Measurements from ENCODE around the gene IFNA6.
"Not testable (repeated sequence)": the region's sequence is repeated elsewhere in the genome, so short reads cannot be mapped to it uniquely, and the experiment has no call there.

Gene IFNA6

GRCh38 chr9:21350787-21351186 is at the start of gene IFNA6:
Gene IFNA6 (minus strand): TSS chr9:21350887. CDS start chr9:21350887, 0 bp downstream.
- no peak for DNase-seq

GRCh38 chr9:21399956-21400355 is 49.3 kb upstream of the IFNA6 start:
- no peak for DNase-seq

DNA sequence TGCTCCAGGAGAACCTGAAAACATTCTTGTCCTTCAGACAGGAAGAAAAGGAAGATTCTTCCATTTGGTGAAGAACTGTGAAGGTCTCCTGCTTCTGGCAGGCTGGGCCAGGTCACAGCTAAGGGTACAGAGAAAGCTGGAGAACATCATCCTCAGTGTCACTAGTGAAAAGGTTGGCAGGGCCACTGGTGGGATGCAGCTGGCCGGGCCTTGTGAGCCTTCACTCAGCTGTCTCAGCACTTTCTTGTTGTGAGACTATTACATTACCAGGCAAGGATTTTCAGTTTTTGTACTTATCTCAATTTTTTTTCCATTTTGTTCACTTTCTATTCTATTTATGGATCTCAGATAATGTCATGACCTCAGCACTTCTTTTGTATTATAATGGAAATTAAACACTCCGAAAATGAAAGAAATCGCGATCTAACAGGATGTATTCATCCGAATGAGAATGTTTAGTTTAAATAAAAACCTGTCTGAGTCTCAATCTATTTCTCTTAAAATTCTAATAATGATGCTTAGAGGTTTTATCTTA is 48.3 kb upstream of the IFNA6 start:
- DNase-seq = no peak

- peak; percentile 68 for DNase-seq
Observed at GRCh38 chr9:21395778-21396717, 45.4 kb upstream of the IFNA6 start.

- peak; percentile 67 for DNase-seq
Observed at GRCh38 chr9:21392270-21392669, 41.6 kb upstream of the IFNA6 start.

DNA sequence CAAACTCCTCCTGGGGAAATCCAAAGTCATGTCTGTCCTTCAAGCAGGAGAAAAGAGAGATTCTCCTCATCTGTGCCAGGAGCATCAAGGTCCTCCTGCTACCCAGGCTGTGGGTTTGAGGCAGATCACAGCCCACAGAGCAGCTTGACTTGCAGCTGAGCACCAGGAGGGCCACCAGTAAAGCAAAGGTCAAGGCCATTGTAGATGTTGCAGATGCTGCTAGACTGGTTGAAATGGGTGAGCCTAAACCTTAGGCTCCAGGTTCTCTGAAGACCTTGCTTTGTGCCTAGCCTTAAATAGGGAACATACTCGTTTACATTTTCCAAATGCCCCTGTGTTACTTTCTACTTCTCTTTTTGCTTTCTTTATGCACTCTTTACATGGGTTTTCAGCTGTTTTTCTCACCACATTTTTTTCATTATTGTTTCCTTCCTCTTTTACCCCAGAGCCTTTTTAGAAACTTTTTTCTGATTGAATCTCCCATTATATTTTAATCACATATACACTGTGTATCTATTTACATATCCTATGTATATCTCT is 34.5 kb upstream of the IFNA6 start, which contains the start of gene IFNA2:
Gene IFNA2, minus strand, starts transcription at position 268 of the 540 bp plus-strand sequence. Its CDS starts 69 bp downstream, at position 199.
- no peak for DNase-seq

GRCh38 chr9:21383627-21384026 is 32.9 kb upstream of the IFNA6 start:
- DNase-seq = no peak

DNA sequence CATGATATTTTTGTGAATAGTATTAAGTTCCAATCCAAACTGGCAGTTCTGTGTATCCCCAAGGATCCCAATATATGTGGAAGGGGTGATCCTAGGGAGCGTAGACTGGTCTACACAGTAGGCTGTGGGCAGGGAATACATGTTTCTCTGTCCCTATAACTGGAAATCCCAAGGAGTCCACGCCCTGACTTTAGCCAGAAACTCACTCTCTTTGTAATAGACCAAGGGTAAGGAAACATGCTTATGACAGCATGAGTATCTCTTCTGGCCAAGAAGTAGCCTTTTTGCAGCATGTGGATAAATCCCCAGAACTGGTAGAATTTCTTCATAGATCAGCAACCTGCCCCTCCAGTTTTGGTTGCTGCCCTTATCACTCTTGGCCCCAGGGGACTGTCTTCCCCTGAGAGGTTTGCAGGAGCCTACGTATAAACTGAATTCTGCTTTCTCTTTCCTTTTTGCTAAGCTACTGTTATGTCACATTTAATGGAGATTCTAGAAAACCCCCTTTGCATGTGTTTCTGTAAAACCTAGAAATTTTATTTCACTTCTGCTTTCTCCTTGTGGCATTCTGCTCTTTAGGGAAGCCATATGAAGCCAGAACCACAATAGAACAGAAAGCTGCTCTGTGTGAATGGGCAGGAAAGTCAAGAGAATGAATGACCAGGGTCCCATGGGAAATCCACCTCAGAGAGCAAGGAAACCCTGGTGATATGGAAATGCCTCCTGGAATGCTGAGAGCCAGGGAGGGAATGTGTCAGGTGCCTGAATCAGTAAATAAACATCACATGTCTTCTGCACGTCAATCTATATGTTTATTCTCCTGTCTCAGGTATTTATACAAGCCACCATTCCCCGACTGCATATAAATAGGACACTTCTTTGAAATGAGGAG is 31.0 kb upstream of the IFNA6 start:
- peak; percentile 89 for DNase-seq

DNA sequence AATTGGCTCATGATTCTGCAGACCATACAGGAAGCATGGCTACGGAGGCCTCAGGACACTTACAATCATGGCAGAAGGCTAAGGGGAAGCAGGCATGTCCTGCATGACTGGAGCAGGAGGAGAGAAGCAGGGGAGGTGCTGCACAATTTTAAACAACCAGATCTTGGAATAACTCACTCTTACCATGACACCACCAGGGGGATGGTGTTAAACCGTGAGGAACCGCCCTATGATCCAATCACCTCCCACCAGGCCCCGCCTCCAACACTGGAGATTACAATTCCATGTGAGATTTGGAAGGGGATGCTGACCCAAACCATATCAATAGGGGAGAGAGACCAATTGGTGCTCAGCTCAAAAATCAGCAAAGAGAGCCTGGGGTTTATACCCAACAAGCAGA is 20.8 kb upstream of the IFNA6 start:
- DNase-seq = not testable (repeated sequence)

- no peak for DNase-seq
Observed at GRCh38 chr9:21367957-21368356, 17.3 kb upstream of the IFNA6 start, which contains the start of gene IFNA13. Gene IFNA13 (minus strand): TSS chr9:21368057. CDS start chr9:21368010, 47 bp downstream.

DNA sequence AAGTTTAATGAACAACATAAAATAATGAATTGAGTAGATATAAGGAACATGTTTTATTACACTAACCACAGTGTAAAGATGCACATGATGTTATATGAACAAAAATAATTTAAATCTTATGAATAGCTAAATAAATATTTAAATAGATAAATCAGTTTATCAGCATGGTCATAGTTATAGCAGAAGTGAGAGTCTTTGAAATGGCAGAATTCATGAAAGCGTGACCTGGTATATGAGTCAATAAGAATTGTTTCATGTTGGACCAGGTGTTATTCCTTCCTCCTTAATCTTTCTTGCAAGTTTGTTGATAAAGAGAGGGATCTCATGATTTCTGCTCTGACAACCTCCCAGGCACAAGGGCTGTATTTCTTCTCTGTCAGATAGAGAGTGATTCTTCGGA is 16.5 kb upstream of the IFNA6 start:
- DNase-seq = not testable (repeated sequence)

- DNase-seq = no peak
Observed at GRCh38 chr9:21362287-21362686, 11.6 kb upstream of the IFNA6 start.

GRCh38 chr9:21357479-21358460 is 7.1 kb upstream of the IFNA6 start:
- no peak for DNase-seq

GRCh38 chr9:21348430-21348970 is 2.2 kb downstream of the IFNA6 start:
- no peak for DNase-seq

GRCh38 chr9:21340735-21341134 is 10.0 kb downstream of the IFNA6 start:
- DNase-seq = no peak

- DNase-seq = peak; percentile 51
Observed at GRCh38 chr9:21336457-21336856, 14.2 kb downstream of the IFNA6 start.

DNA sequence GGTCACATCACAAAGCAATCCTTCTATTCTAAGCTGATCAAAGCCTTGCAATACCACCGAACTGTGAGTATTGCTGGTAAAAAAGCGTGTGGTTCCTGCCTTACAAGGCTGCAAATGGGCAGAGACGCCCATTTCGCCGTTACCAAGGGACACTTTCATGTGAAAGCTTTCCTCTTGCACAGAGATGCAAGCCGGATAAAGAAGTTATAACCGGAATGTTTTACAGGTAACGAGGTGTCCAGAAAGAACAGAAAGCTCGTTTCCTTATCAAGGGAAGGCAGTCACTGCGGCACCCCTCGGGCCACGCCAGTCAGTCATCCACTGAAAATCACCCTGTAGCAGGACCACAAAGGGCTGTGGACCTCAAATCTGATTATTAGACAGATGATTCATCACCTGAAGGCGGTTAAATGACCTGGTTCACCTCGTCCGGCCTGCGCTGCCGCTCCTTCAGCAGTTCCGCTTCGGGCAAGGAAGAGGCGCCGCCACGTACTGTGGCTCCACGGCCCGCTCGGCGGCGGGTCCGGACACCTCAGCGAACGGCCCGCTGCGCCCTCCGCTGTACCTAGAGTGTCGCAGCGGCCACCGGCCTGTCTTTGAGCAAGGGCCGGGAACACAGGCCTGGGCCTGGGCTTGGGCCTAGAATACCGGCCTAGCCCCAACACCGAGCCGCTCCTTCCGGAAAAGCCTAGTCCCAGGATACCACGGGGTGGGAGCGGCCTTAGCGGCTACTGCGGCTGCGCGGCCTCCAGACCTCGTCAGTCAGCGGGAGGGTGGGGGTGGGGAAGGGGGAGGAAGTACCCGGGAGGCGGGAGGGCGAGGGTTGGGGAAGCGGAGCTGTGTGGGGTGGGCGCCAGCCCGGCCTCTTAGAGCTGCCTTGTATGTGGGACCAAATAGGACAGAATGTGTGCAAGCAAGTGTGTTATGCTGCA is 15.7 kb downstream of the IFNA6 start, which contains the start of gene KLHL9:
Gene KLHL9, minus strand, starts transcription at position 704 of the 932 bp plus-strand sequence. Its CDS starts 545 bp downstream, at position 159.
- peak; percentile 92 for DNase-seq

DNA sequence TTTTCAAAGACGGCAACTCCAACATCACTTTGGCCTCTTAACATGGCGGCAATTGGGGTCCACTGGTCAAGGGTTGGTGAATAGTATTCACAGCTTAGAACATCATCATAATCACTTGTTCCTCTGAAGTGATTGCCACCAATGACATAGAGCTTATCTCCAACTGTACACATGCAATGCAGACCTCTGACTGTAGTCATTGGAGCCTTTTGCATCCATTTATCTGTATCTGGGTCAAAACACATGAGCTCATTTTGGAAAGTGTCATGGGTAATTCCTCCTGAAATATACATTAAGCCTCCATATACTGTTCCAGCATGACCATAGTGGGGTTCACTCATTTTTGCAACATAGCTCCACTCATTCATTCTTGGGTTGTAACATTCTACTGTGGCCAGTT is 17.5 kb downstream of the IFNA6 start:
- DNase-seq = no peak

- DNase-seq = no peak
Observed at GRCh38 chr9:21331676-21332402, 18.8 kb downstream of the IFNA6 start.

Data from DMS53 (cell line).